Immature natural killer cell (primary cell): ENCODE data around the gene POMGNT1. TPM values are rescaled to one million over a fixed set of nuclear protein-coding genes. Genes with fewer than 3 reads are reported as not detected.
A peak's percentile ranks its signal among the peaks of the same experiment; 100 is the strongest.
"Not testable (repeated sequence)": the region's sequence is repeated elsewhere in the genome, so short reads cannot be mapped to it uniquely, and the experiment has no call there.

Experiments used
- DNase-seq, 3 donors: peaks; one replicate each; pipeline ENCODE4 v3.0.0; 2022; ENCODE audit warnings: mixed read lengths in 1 of 3
- H3K27ac Mint-ChIP-seq, 6 donors: one replicate each; pipeline ENCODE4 v1.8.0; 2020; ENCODE audit warnings: mixed read lengths in 6 of 6, mild to moderate bottlenecking in 5 of 6, inconsistent platforms in 4 of 6, moderate library complexity in 3 of 6
- H3K27me3 Mint-ChIP-seq, 3 donors: one replicate each; pipeline ENCODE4 v1.8.0; 2020 to 2021; ENCODE audit warnings: low read depth in 3 of 3, mild to moderate bottlenecking in 3 of 3, mixed read lengths in 3 of 3, moderate library complexity in 3 of 3, inconsistent platforms in 1 of 3
- H3K36me3 Mint-ChIP-seq, 3 donors: one replicate each; pipeline ENCODE4 v1.8.0; 2020; ENCODE audit warnings: mixed read lengths in 3 of 3, inconsistent platforms in 2 of 3, mild to moderate bottlenecking in 2 of 3
- H3K4me1 Mint-ChIP-seq, 2 donors: one replicate each; pipeline ENCODE4 v1.8.0; 2020; ENCODE audit warnings: inconsistent platforms in 2 of 2, mild to moderate bottlenecking in 2 of 2, mixed read lengths in 2 of 2, moderate library complexity in 1 of 2
- H3K4me3 Mint-ChIP-seq, 5 donors: one replicate each; pipeline ENCODE4 v1.8.0; 2020; ENCODE audit warnings: mild to moderate bottlenecking in 5 of 5, mixed read lengths in 5 of 5, inconsistent platforms in 3 of 5, moderate library complexity in 3 of 5
- H3K9me3 Mint-ChIP-seq, 6 donors: one replicate each; pipeline ENCODE4 v1.8.0; 2020; ENCODE audit warnings: mild to moderate bottlenecking in 6 of 6, mixed read lengths in 6 of 6, inconsistent platforms in 4 of 6, moderate library complexity in 3 of 6
- polyA plus RNA-seq, 3 donors: library from polyadenylated mRNA; unstranded; fragments of 300-500 nt; fragmentation: Illumina TruSeq; gene quantifications; one replicate each; pipeline ENCODE4 v1.2.3, GENCODE V29; 2021

Gene POMGNT1
- polyA plus RNA-seq, 3 donors from 2014 or later, result 33.7 to 36.3 (median 35.7) TPM

GRCh38 chr1:46223055-46223454, 24.8 kb upstream of the POMGNT1 start:
- H3K36me3 Mint-ChIP-seq, H3K4me3 Mint-ChIP-seq, H3K27ac Mint-ChIP-seq, H3K9me3 Mint-ChIP-seq, H3K27me3 Mint-ChIP-seq, H3K4me1 Mint-ChIP-seq, DNase-seq: not testable (repeated sequence)

GRCh38 chr1:46221749-46222148, 23.5 kb upstream of the POMGNT1 start:
- Mint-ChIP-seq H3K9me3 (no peaks in the 10 kb centered on the region), H3K4me3 (no peak overlapping the region), H3K36me3 (no peaks in the 10 kb centered on the region), H3K27ac (no peak overlapping the region), H3K4me1 (peaks cover 0 to 2% of the 10 kb centered on the region in 2 donors), H3K27me3 (peaks cover 0 to 6% (median 0%) of the 10 kb centered on the region in 3 donors)
- no peak for DNase-seq

- DNase-seq, result no peak
- Mint-ChIP-seq H3K4me1 (peaks cover 0 to 2% of the 10 kb centered on the region in 2 donors), H3K27me3 (peaks cover 0 to 6% (median 0%) of the 10 kb centered on the region in 3 donors), H3K27ac (no peak overlapping the region), H3K36me3 (no peaks in the 10 kb centered on the region), H3K4me3 (no peak overlapping the region), H3K9me3 (no peaks in the 10 kb centered on the region)
Observed at GRCh38 chr1:46220808-46221207, 22.6 kb upstream of the POMGNT1 start.

- peaks cover 0 to 2% of the 10 kb centered on the region in 2 donors for H3K4me1 Mint-ChIP-seq
- peaks cover 0 to 6% (median 0%) of the 10 kb centered on the region in 3 donors for H3K27me3 Mint-ChIP-seq
- H3K36me3 Mint-ChIP-seq, result no peaks in the 10 kb centered on the region
- no peak for DNase-seq
- H3K4me3 Mint-ChIP-seq, result no peak overlapping the region
- no peaks in the 10 kb centered on the region for H3K9me3 Mint-ChIP-seq
- H3K27ac Mint-ChIP-seq, result no peak overlapping the region
Observed at GRCh38 chr1:46219551-46220520, 21.6 kb upstream of the POMGNT1 start.

DNA sequence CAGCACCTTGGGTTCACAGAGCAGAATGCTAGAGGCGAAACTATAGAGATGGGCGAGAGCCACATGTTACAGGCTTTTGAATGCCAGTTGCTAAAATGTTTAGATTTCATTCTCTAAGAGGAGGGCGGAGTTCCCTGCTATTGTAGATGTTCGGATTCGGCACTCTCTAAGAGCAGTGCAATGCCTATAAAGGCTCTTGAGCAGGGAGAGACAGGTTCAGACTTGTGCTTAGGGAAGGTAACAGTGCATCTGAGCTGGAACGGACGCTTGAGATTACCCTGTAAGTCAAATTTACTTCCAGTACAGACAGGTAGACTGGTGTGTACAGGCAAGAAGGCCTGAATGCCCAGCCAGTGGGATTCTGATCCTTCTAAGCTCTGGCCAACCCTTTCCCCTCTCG, 20.2 kb upstream of the POMGNT1 start:
- Mint-ChIP-seq H3K27ac (no peak overlapping the region), H3K4me3 (no peak overlapping the region), H3K9me3 (no peaks in the 10 kb centered on the region), H3K4me1 (no peaks in the 10 kb centered on the region), H3K36me3 (no peaks in the 10 kb centered on the region), H3K27me3 (peaks cover 0 to under 1% (median 0%) of the 10 kb centered on the region in 3 donors)
- no peak for DNase-seq

- Mint-ChIP-seq H3K4me1 (no peaks in the 10 kb centered on the region), H3K9me3 (no peaks in the 10 kb centered on the region), H3K27me3 (no peaks in the 10 kb centered on the region), H3K4me3 (no peak overlapping the region), H3K27ac (no peak overlapping the region), H3K36me3 (no peaks in the 10 kb centered on the region)
- no peak for DNase-seq
Observed at GRCh38 chr1:46215504-46215903, 17.3 kb upstream of the POMGNT1 start.

- Mint-ChIP-seq H3K4me3 (no peak overlapping the region), H3K9me3 (no peaks in the 10 kb centered on the region), H3K27ac (no peak overlapping the region), H3K36me3 (no peaks in the 10 kb centered on the region), H3K27me3 (no peaks in the 10 kb centered on the region), H3K4me1 (no peaks in the 10 kb centered on the region)
- no peak for DNase-seq
Observed at GRCh38 chr1:46211051-46211450, 12.8 kb upstream of the POMGNT1 start.

DNA sequence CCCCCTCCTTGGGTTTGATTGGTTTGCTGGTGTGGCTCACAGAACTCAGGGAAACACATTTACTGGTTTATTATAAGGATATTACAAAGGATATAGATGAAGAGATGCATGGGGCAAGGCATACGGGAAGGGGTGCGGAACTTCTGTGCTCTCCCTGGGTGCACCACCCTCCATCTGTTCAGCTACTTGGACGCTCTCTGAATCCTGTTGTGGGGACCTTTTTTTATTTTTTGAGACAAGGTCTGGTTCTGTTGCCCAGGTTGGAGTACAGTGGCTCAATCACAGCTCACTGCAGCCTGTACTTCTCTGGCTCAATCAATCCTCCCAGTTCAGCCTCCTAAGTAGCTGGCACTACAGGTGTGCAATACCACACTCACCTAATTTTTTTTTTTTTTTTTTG, 12.3 kb upstream of the POMGNT1 start:
- Mint-ChIP-seq H3K27me3 (no peaks in the 10 kb centered on the region), H3K36me3 (no peaks in the 10 kb centered on the region)

DNA sequence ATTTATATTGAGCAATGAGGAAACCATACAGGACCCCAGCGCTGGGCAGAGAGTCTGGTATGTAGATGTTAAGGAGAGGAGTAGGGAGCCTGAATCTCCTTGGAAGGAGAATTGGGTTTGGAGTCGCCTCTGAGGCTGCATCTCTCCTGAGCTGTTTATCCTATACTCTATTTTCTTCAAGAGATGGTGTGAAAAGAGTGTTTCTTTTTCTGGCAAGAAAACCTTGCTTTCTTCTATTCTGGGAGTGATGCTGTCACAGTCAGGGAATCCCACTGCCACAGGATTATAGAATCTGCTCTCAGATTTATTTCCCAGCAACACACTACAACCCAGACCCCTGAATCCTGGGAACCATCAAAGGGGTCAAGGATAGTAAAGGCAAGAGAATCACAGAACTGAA, 8.2 kb upstream of the POMGNT1 start:
- Mint-ChIP-seq H3K4me3 (no peak overlapping the region), H3K4me1 (peaks cover 9% of the 10 kb centered on the region in 2 donors), H3K9me3 (no peaks in the 10 kb centered on the region), H3K36me3 (no peaks in the 10 kb centered on the region), H3K27ac (no peak overlapping the region), H3K27me3 (peaks cover 2 to 6% (median 4%) of the 10 kb centered on the region in 3 donors)
- no peak for DNase-seq

More for the DNA sequence above, 12.3 kb upstream of the POMGNT1 start:
- DNase-seq, result no peak
- no peak overlapping the region for H3K27ac Mint-ChIP-seq
- no peak overlapping the region for H3K4me3 Mint-ChIP-seq
- H3K9me3 Mint-ChIP-seq, result no peaks in the 10 kb centered on the region
- no peaks in the 10 kb centered on the region for H3K4me1 Mint-ChIP-seq

- H3K4me3 Mint-ChIP-seq, result no peak overlapping the region
- H3K9me3 Mint-ChIP-seq, result no peaks in the 10 kb centered on the region
- peaks cover 2 to 6% (median 4%) of the 10 kb centered on the region in 3 donors for H3K27me3 Mint-ChIP-seq
- peaks cover 9% of the 10 kb centered on the region in 2 donors for H3K4me1 Mint-ChIP-seq
- no peak overlapping the region for H3K27ac Mint-ChIP-seq
- H3K36me3 Mint-ChIP-seq, result no peaks in the 10 kb centered on the region
- no peak for DNase-seq
Observed at GRCh38 chr1:46205791-46206190, 7.6 kb upstream of the POMGNT1 start.

DNA sequence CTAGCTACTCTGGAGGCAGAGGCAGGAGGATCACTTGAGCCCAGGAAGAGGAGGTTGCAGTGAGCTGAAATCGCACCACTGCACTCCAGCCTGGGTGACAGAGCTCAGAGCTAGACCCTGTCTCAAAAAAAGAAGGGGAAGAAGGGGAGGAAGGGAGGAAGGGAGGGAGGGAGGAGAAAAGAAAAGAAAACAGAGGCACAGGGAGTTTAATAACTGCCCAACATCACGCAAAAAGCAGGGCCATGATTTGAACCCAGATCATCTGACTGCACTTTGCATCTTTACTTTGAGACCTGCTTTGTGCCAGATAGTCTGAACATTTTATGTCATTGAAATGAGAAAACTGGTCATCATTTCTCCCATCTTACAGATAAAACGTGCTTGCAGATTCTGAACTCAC, 6.9 kb upstream of the POMGNT1 start:
- Mint-ChIP-seq H3K4me1 (peaks cover 9% of the 10 kb centered on the region in 2 donors), H3K27me3 (peaks cover 3 to 6% (median 4%) of the 10 kb centered on the region in 3 donors), H3K36me3 (no peaks in the 10 kb centered on the region), H3K4me3 (no peak overlapping the region), H3K27ac (peak overlapping the region in 1 of 6 donors; percentile 16), H3K9me3 (no peaks in the 10 kb centered on the region)
- DNase-seq, result no peak

GRCh38 chr1:46204406-46204742, 6.1 kb upstream of the POMGNT1 start:
- Mint-ChIP-seq H3K36me3 (no peaks in the 10 kb centered on the region), H3K4me3 (peak overlapping the region in 2 of 5 donors; percentile 15 to 77), H3K27ac (no peak overlapping the region), H3K9me3 (no peaks in the 10 kb centered on the region), H3K27me3 (peaks cover 3 to 6% (median 4%) of the 10 kb centered on the region in 3 donors), H3K4me1 (peaks cover 9 to 10% of the 10 kb centered on the region in 2 donors)
- no peak for DNase-seq

DNA sequence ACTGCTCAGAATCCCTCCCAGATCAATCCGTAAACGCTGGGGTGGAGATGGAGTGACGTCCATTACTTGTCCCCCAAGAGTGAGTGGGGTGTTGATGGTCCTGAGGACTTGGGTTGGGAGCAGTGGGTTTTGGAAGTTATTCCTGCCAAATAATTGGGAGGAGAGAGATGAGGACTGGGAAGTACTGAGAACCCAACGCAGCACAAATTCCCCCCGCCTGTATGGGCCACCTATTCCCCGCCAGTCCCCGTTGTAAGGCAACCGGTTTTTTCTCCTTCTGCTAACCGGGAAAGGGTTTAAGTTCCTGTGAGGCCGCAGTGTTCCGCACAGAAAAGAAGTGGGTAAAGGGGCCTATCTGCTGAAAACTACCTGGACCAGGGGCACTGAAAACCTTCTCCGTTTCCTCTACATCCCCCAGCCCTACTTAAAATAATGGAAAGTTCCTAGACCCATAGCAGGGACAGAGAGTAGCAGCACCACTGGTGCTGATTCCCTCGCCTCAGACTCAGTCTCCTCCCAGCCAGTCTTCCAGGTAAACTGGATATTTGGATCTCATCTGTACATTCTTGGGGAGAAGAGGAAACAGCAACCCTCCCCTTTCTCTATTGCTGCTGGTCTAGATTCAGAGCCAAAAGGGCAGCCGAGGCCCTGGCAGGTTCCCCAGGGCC, 5.6 kb upstream of the POMGNT1 start:
- Mint-ChIP-seq H3K4me1 (peaks cover 12 to 15% of the 10 kb centered on the region in 2 donors), H3K4me3 (peak overlapping the region; percentile 15 to 77 (median 59)), H3K36me3 (no peaks in the 10 kb centered on the region), H3K27me3 (peaks cover 3 to 6% (median 4%) of the 10 kb centered on the region in 3 donors), H3K9me3 (no peaks in the 10 kb centered on the region), H3K27ac (peak overlapping the region in 1 of 6 donors; percentile 14)
- no peak for DNase-seq

GRCh38 chr1:46199233-46199749, 1.1 kb upstream of the POMGNT1 start:
- peak overlapping the region in 1 of 6 donors; percentile 12 for H3K27ac Mint-ChIP-seq
- H3K27me3 Mint-ChIP-seq, result peaks cover 1 to 6% (median 5%) of the 10 kb centered on the region in 3 donors
- H3K4me3 Mint-ChIP-seq, result peak overlapping the region in 4 of 5 donors; percentile 58 to 83 (median 77)
- H3K36me3 Mint-ChIP-seq, result peaks cover 0 to 13% (median 4%) of the 10 kb centered on the region in 3 donors
- H3K9me3 Mint-ChIP-seq, result no peaks in the 10 kb centered on the region
- H3K4me1 Mint-ChIP-seq, result peaks cover 26 to 30% of the 10 kb centered on the region in 2 donors
- no peak for DNase-seq
